GM15510 (cell line): ENCODE measurements around the gene MARK3.

Experiments used
- POLR2A ChIP-seq: IDR thresholded peaks from 3 replicates; pipeline ENCODE4 v1.6.1; 2011; ENCODE audit warnings: borderline replicate concordance; ENCODE audit not compliant: insufficient read length; ENCODE audit errors: extremely low read depth

MARK3 gene

GRCh38 chr14:103523575-103523954 lies 138.3 kb downstream of the MARK3 start:
- no peak for TF ChIP-seq POLR2A

- no peak for TF ChIP-seq POLR2A
These were observed 139.1 kb downstream of the MARK3 start for GRCh38 chr14:103524002-103524935.

- TF ChIP-seq POLR2A = no peak
These were observed 141.2 kb downstream of the MARK3 start for GRCh38 chr14:103526247-103526913.

- TF ChIP-seq POLR2A = no peak
These were observed 141.7 kb downstream of the MARK3 start for GRCh38 chr14:103526914-103527248.

- no peak for TF ChIP-seq POLR2A
These were observed 142.4 kb downstream of the MARK3 start for GRCh38 chr14:103527408-103528145.

- TF ChIP-seq POLR2A = no peak
These were observed 143.0 kb downstream of the MARK3 start for GRCh38 chr14:103528146-103528586.

- TF ChIP-seq POLR2A = peak; percentile 75
These were observed 143.6 kb downstream of the MARK3 start, which contains the start of gene TRMT61A for GRCh38 chr14:103528587-103529382. TSS of gene TRMT61A (plus strand) at chr14:103529196. CDS start at chr14:103529979, 783 bp downstream.

GRCh38 chr14:103529383-103530365 lies 144.5 kb downstream of the MARK3 start:
- no peak for TF ChIP-seq POLR2A

- TF ChIP-seq POLR2A = no peak
These were observed 145.2 kb downstream of the MARK3 start for GRCh38 chr14:103530390-103530789.

GRCh38 chr14:103530831-103531230 lies 145.6 kb downstream of the MARK3 start:
- TF ChIP-seq POLR2A = no peak

- no peak for TF ChIP-seq POLR2A
These were observed 146.4 kb downstream of the MARK3 start for GRCh38 chr14:103531421-103532215.
